GM10847 (cell line): Measurements from ENCODE around the gene HIGD2A.

ENCODE experiments used
- POLR2A ChIP-seq: IDR thresholded peaks from 2 replicates; pipeline ENCODE4 v1.6.1; 2011; ENCODE audit not compliant: insufficient read length; ENCODE audit errors: extremely low read depth

The HIGD2A gene

DNA sequence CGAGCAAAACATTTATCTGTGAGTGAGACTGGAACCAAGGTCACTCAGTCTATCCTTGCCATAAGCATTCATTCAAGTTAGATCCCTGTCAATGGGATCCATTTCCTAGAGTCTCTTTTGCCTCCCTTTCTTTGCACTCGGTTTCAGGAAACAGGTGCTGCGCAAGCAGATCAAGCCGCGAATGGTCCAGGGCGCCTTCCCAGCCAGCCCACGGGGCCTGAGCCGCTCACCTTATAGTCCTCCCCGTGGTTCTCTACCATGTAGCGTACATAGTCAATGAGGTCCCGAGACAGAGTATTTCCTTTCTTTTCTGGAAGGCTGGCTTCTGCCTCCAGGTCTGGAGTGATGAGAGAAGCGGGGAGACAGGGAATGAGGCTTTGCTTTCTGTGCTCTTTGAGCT is 3.6 kb upstream of the HIGD2A start:
- TF ChIP-seq POLR2A: no peak

DNA sequence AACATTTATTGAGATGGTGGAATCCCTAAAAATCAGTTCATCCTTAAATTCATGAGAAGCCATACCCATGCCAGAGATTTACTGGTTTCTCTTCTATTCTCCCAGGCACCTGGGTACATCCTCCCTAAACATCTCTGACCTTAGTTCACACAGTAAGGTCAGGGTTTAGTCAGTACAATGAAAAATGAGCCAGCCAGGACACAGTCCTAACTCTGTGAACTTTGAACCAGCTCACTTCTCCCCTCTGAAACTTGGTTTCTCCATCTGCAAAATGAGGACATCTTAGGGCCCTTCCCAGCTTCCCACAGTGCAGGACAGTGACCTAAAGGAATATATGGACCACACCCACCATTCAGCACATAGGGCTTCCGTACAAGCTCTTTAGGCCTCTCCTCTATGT is 2.1 kb upstream of the HIGD2A start:
- TF ChIP-seq POLR2A: no peak

DNA sequence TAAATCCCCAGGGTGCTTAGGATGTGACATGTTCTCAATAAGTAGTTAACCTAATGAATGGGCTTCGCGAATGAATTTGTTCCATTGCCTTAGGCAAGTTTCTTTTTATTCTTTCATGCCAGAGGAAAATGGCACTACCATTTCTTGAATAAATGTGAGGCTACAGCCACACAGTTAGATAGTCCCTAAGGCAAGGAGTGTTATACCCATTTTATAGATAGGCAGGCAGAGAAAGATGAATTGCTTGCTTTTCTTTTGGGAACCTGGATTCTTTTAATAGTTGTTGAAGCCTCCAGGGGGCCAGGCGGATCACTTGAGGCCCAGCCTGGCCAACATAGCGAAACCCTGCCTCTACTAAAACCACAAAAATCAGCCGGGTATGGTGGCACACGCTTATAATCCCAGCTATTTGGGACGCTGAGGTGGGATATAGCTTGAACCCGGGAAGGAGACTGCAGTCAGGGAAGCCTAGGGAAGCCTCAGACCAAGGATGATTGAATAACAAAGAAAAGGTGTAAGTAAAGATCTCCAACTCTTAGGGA is 1.1 kb upstream of the HIGD2A start:
- TF ChIP-seq POLR2A: no peak

DNA sequence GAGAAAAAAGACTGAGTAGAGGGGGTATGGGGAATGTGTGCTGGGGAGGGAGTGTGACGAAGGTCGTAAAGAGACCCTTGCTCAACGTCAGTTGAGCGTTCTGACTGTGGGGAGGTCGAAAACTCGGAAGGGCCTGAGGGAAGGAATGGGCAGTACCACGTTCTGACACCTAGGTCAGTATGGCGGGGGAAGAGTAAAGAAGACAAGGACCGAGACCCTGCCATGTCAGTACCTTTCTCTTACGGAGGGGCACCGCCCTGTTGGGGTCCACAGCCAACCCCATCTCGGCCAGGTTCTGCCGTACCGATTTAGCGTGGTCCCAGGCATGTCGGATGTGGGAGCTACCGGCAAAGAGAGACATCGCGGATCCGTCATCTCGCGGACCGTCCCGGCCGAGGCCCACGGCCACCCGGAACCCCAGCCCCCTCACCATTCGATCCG is 528 bp upstream of the HIGD2A start:
- TF ChIP-seq POLR2A: no peak

DNA sequence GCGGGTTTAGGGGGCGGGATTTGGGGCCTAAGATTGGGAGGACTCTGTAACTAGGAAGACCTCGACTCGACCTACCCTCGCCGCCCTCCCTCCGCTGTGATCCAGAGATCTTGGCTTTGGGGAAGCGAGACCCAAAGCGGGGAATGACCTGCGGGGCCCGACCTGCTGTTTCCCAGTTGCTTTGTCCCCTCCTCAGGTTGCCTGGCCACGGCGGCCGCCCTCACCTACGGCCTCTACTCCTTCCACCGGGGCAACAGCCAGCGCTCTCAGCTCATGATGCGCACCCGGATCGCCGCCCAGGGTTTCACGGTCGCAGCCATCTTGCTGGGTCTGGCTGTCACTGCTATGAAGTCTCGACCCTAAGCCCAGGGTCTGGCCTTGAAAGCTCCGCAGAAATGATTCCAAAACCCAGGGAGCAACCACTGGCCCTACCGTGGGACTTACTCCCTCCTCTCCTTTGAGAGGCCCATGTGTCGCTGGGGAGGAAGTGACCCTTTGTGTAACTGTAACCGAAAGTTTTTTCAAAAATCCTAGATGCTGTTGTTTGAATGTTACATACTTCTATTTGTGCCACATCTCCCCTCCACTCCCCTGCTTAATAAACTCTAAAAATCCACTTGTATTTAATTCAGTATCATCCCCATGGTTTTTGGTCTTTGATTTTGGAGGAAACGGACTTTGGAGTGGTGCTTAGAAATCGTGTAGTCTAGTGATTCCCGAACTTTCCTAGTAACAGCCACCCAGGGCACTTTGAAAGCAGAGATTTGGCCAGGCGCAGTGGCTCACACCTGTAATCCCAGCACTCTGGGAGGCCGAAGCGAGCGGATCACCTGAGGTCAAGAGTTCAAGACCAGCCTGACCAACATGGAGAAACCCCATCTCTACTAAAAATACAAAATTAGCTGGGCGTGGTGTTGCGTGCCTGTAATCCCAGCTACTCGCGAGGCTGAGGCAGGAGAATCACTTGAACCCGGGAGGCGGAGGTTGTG is 878 bp downstream of the HIGD2A start:
- peak; percentile 69 for TF ChIP-seq POLR2A

DNA sequence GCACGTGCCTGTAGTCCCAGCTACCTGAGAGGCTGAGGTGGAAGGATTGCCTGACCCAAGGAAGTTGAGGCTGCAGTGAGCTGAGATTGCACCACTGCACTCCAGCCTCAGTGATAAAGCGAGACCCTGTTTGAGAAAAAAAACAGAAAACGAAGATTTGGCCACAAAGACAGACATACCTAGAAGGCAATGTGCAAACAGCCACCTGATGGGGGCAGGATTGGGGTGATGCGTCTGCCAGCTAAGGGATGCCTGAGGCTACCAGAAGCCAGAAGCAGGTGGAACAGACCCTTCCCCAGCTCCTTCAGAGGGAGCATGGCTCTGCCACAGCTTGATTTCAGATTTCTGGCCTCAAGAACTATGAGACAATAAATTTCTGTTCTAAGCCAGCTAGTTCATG is 2.9 kb downstream of the HIGD2A start:
- TF ChIP-seq POLR2A: no peak

DNA sequence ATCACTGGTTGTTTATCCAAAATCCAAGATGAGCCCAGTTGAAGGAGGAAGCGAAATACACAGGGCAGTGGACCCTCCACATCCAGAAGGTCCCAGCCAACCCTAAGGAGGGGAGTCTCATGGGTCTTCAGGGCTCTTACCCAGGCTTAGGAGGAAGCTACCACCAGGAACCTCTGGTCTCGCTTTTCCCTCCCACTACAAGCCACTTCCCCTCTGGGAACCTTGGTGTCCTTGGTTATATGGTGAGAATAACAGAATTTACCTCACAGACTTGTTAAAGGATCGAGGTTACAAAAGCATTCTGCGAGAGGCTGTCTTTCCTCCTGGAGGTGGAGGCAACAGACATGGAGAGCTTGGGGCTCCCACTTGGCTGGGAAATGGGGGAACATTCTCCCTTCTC is 3.4 kb downstream of the HIGD2A start:
- no peak for TF ChIP-seq POLR2A

DNA sequence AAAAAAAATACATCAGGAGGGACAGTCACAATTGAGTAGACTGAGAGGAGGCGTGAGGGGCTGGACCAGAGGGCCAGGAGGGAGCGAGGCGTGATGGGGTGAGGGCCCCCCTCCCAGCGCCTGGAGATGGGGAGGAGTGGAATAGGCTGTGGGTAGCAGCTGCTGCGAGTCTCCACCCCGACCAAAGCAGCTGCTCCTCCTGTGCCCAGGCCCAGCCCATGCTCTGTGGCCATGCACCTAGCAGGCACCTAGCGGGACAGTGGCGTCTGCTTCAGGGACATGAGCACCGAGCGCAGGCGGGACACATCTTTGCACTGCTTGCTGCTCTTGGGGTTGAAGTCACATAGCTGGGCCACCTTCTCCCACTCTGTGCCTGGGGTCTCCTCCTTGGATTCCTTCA is 4.0 kb downstream of the HIGD2A start:
- no peak for TF ChIP-seq POLR2A

DNA sequence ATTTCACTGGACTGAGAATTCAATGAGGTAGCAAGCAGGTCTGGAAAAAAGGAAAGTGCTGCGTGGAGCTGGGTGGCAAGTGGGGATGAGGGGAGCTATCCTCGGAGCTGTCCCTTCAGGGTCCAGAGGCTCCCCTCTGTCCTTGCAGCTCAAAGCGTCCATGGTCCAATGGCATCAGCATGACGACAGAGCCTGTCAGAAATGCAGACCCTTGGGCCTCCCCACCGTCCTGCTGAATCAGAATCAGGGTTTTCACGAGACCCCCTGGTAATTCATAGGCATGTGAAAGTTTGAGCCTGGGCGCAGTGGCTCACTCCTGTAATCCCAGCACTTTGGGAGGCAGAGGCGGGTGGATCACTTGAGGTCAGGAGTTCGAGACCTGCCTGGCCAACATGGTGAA is 5.5 kb downstream of the HIGD2A start:
- TF ChIP-seq POLR2A: no peak

DNA sequence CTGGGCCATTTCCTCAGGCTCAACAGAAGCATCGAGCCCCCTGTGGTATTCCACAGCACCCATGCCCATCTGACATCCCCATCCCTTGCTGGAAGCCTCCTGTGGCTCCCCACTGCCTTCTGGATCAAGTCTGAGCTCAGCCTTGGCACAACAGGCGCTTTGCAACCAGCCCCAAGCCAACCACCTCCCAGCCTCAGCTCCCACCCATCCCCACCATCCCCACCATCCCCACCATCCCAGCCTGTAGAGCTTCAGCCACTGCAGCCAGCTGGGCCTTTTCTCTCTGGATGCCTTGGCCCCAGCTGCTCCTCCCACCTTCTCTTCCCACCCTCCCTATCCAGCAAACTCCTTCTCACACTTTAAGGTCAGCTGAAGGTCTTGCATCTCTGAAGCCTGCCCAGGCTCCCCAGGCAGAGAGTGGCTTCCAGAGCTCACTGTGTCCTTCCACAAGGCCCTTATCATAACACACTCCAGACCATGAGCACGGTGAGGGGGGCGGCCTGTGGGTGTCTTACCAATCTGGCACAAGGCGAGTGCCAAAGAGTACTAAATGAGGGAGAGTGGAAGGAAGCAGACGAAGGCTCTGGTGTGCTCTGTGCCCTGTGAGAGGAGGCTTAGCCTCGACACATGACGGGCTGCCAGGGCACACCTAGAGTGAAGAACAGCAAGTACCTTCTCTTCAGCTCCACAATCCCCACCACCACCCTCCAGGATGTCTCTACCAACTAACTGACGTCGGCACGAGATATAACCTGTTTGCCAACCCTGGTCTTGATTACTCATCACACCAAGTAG is 6.5 kb downstream of the HIGD2A start:
- TF ChIP-seq POLR2A: no peak

DNA sequence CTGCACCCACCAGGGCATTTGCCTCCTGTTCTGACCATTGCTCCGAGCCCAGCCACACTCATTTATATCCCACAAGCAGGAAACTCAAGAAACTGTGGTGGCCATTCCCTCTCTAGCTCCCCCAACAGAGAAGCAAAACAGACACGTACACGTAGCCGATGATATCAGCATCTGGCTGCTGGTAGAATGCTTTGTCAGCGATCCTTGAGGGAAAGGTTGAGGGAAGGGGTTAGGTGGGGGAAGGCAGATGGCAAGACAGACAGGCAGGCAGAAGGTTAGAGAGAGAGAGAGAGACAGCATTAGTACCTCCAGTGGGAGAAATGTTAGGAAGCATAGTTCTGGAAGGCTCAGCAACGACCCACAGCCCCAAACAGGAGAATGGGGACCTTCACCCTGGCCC is 7.8 kb downstream of the HIGD2A start:
- no peak for TF ChIP-seq POLR2A

DNA sequence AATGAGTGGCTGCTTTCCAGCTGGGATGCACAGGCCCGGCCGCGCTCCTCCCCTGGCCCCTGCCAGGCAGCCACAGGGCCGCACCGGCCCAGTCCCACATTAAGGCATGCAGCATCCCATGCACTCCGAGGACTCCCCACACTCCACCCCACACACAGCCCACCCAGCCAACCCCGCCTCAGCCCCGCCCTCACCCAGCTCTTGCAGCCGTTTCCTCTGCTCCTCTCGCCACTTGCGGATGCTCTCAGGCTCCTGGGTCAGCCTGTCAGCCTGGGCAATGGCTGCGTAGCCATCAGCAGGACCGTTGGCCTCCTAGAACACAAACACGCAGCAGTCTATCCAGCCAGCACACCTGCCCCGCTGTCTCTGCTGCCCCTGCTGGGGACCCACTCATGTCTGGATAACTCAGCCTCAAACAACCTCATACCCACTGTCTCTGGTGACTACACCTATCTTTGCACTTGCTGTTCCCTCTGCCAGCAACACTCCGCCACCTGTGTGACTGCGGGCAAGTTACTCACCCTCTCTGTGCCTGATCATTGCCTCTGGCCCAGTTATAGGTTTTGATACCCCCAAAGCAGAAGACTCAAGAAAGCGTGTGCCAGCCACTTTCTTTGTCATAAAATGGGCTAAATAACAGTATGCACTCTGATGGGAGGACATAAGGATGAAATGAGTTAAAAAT is 9.3 kb downstream of the HIGD2A start:
- TF ChIP-seq POLR2A: no peak

DNA sequence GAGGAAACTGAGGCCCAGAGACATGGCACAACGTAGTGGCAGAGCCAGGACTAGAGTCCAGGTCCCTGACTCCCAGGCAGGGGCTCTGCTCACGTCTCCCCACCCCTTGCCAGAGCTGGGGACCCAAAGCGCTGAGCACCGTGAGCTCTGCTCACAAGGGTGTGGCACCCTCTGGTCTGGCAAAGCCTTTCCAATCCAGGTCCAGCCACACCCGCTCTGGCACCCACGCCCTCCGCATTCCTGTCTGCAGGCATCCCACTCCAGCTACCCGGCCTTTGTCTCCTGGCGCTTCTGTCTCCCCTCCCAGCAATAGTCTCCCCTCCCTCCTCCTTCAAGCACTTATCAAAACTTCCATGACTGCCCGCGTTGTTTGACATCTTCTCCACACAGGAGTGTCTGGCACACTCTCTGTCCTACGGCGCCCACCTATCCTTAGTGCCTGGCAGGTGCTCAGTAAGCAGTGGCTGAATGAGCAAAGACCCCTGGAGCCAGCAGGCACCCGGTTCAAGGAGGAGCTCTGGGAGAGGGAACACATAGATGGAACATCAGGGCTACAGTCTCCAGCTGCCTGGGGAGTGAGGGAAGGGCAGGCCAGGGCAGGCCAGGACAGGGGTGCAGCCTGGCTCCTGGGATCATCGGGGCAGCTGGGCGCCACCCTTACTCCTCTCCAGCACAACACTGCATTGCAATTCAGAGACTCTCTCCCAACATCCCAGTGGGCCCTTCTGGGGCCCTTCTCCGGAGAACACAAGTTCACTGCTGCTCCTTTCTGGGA is 12.0 kb downstream of the HIGD2A start:
- TF ChIP-seq POLR2A: no peak

DNA sequence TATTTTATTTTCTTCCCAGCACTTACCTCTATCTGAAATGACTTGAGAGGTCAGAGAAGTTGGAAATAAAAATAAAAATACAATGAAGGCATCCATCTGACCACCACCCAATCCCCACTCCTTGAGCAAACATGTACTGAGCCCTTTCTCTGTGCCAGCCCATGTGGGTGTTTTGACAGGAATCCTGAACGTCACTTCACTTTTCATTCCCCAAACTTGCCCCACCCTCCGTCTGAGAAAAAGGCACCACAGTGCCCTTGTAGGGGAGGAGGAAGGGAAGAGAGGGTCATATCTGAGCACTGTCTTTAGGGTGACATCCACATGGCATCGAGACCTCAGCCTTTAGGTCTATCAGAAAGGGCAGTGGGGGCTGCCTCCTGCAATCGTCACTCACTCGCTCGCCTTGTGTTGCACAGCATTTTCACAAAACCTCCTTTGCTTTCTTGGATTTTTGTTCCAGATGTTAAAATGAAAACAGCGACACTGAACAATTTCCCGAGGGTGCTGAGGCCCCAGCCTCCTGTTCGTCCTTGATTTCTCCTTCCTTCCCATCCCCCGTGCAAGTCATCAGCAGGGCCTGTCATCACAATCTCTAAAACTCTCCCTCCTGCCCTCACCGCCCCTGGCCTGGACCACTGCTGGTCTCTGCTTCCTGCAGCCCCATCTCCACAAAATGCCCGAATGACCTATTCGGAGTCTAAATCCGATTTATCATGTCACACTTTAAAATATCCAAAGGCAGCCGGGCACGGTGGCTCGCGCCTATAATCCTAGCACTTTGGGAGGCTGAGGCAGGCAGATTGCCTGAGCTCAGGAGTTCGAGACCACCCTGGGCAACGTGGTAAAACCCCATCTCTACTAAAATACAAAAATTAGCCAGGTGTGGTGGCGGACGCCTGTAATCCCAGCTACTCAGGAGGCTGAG is 13.0 kb downstream of the HIGD2A start:
- TF ChIP-seq POLR2A: no peak
